SK-N-SH (cell line): ENCODE results near the gene PDGFC. TPM values are rescaled to one million over a fixed set of nuclear protein-coding genes. Genes with fewer than 3 reads are reported as not detected.
A peak's percentile ranks its signal among the peaks of the same experiment; 100 is the strongest.

Source experiments
- CTCF ChIA-PET: fragments of 300-600, 350-600 bp; formaldehyde crosslinking; extraction: SDS; loops from one replicate; lab custom pipeline; 2021; lab: Yijun Ruan, JAX
- POLR2A ChIA-PET: fragments of 350-600 bp; sonication (Branson Sonifier 250); formaldehyde crosslinking; extraction: SDS; loops from one replicate; lab custom pipeline; 2020; ENCODE audit warnings: antibody characterized with exemption, inconsistent platforms; lab: Yijun Ruan, JAX
- DNase-seq: peaks from one replicate; pipeline ENCODE4 v3.0.0; 2012
- H2AFZ ChIP-seq: fragments of 200-600 bp; sonication (generic); 2 replicates; pipeline ENCODE4 v1.8.1; 2016; ENCODE audit warnings: antibody characterized with exemption, mild to moderate bottlenecking, low read depth
- H3F3A ChIP-seq: fragments of 200-600 bp; sonication (generic); replicated peaks from 2 replicates; pipeline ENCODE3; 2016; ENCODE audit warnings: antibody characterized with exemption, mild to moderate bottlenecking; ENCODE audit not compliant: insufficient read depth
- H3K27ac ChIP-seq, 2 experiments: fragments of 200-500 bp in 1 of 2; fragments of 200-600 bp in 1 of 2; sonication (Bioruptor generic) in 1 of 2; sonication (generic), shearing (Covaris generic) in 1 of 2; 2 replicates each; pipeline versions ENCODE4 v1.5.1 to v1.6.1; 2014 to 2016; ENCODE audit warnings: low read depth in 2 of 2, inconsistent platforms in 1 of 2, low read length in 1 of 2, mild to moderate bottlenecking in 1 of 2, mixed read lengths in 1 of 2
- H3K27me3 ChIP-seq: fragments of 200-600 bp; sonication (generic), shearing (Covaris generic); 2 replicates; pipeline ENCODE4 v1.6.1; 2016; ENCODE audit warnings: mixed run types; ENCODE audit not compliant: insufficient read depth
- H3K36me3 ChIP-seq, 2 experiments: fragments of 200-500 bp in 1 of 2; fragments of 200-600 bp in 1 of 2; sonication (Bioruptor generic) in 1 of 2; sonication (generic) in 1 of 2; replicated peaks in 1 of 2; 2 replicates each; pipeline versions ENCODE3 to v1.5.1; 2014 to 2016; ENCODE audit warnings: low read length in 1 of 2, mild to moderate bottlenecking in 1 of 2; ENCODE audit not compliant: insufficient read depth in 2 of 2, control insufficient read depth in 1 of 2
- H3K4me1 ChIP-seq, 2 experiments: fragments of 200-500 bp in 1 of 2; fragments of 200-600 bp in 1 of 2; sonication (Bioruptor generic) in 1 of 2; sonication (generic), shearing (Covaris generic) in 1 of 2; 2 replicates each; pipeline versions ENCODE4 v1.5.1 to v1.6.1; 2014 to 2016; ENCODE audit warnings: low read depth in 1 of 2, low read length in 1 of 2, mixed run types in 1 of 2; ENCODE audit not compliant: insufficient read depth in 2 of 2, control insufficient read depth in 1 of 2
- H3K4me2 ChIP-seq: fragments of 200-600 bp; sonication (generic), shearing (Covaris generic); 2 replicates; pipeline ENCODE4 v1.6.1; 2017; ENCODE audit warnings: mixed run types
- H3K4me3 ChIP-seq, 2 experiments: fragments of 200-500 bp in 1 of 2; fragments of 200-600 bp in 1 of 2; sonication (Bioruptor generic) in 1 of 2; sonication (generic), shearing (Covaris generic) in 1 of 2; 2 replicates each; pipeline versions ENCODE4 v1.5.1 to v1.8.1; 2014 to 2016; ENCODE audit warnings: low read depth in 2 of 2, inconsistent platforms in 1 of 2, low read length in 1 of 2, mild to moderate bottlenecking in 1 of 2, mixed read lengths in 1 of 2, moderate library complexity in 1 of 2
- H3K79me2 ChIP-seq: fragments of 200-600 bp; sonication (generic); 2 replicates; pipeline ENCODE4 v1.8.1; 2017; ENCODE audit warnings: mild to moderate bottlenecking; ENCODE audit not compliant: insufficient read depth
- H3K9ac ChIP-seq: fragments of 200-600 bp; sonication (generic); 2 replicates; pipeline ENCODE4 v1.6.1; 2017; ENCODE audit warnings: mixed run types
- H3K9me2 ChIP-seq: fragments of 200-600 bp; sonication (generic); 2 replicates; pipeline ENCODE4 v1.6.1; 2017; ENCODE audit warnings: mixed run types
- H3K9me3 ChIP-seq: fragments of 200-600 bp; sonication (generic); 2 replicates; pipeline ENCODE4 v1.6.1; 2017; ENCODE audit warnings: mixed run types, mild to moderate bottlenecking, moderate library complexity
- H4K20me1 ChIP-seq: fragments of 200-600 bp; sonication (generic); 2 replicates; pipeline ENCODE4 v1.6.1; 2017; ENCODE audit warnings: mild to moderate bottlenecking, mixed run types; ENCODE audit not compliant: insufficient read depth
- CTCF ChIP-seq: fragments of 200-600 bp; sonication (generic); IDR thresholded peaks from 2 replicates; pipeline ENCODE4 v1.6.1; 2017; ENCODE audit warnings: antibody characterized with exemption, mild to moderate bottlenecking, moderate library complexity
- ELF1 ChIP-seq: IDR thresholded peaks from 2 replicates; pipeline ENCODE4 v1.4.0; 2012
- EZH2phosphoT487 ChIP-seq: fragments of 200-600 bp; sonication (generic); IDR thresholded peaks from 2 replicates; pipeline ENCODE4 v1.6.1; 2017; ENCODE audit warnings: low read depth, mixed run types, mild to moderate bottlenecking, antibody characterized with exemption, moderate library complexity, borderline replicate concordance
- FOSL2 ChIP-seq: IDR thresholded peaks from 2 replicates; pipeline ENCODE4 v1.4.0; 2012; ENCODE audit warnings: low read depth, mild to moderate bottlenecking, moderate library complexity, borderline replicate concordance
- GABPA ChIP-seq: IDR thresholded peaks from 2 replicates; pipeline ENCODE4 v1.4.0; 2012; ENCODE audit warnings: low read depth, mild to moderate bottlenecking
- IRF3 ChIP-seq: fragments of 150-350 bp; IDR thresholded peaks from 2 replicates; pipeline ENCODE4 v1.6.1; 2016; ENCODE audit warnings: mild to moderate bottlenecking, low read depth, low read length
- MEF2A ChIP-seq: IDR thresholded peaks from 2 replicates; pipeline ENCODE4 v1.4.0; 2012; ENCODE audit warnings: low read depth, borderline replicate concordance
- MXI1 ChIP-seq: IDR thresholded peaks from 2 replicates; pipeline ENCODE4 v1.6.1; 2012; ENCODE audit warnings: mild to moderate bottlenecking, low read depth, low read length, improper control_type of control experiment
- RAD21 ChIP-seq: IDR thresholded peaks from 2 replicates; pipeline ENCODE4 v1.6.1; 2012; ENCODE audit warnings: mild to moderate bottlenecking, low read length
- RCOR1 ChIP-seq: fragments of 150-350 bp; IDR thresholded peaks from 2 replicates; pipeline ENCODE4 v1.6.1; 2017; ENCODE audit warnings: antibody characterized with exemption, low read length
- RXRA ChIP-seq: IDR thresholded peaks from 2 replicates; pipeline ENCODE4 v1.4.0; 2012; ENCODE audit warnings: low read depth, mild to moderate bottlenecking, borderline replicate concordance
- TAF1 ChIP-seq: IDR thresholded peaks from 2 replicates; pipeline ENCODE4 v1.6.1; 2012; ENCODE audit warnings: low read depth, mild to moderate bottlenecking, low read length, moderate library complexity, borderline replicate concordance
- TCF12 ChIP-seq: IDR thresholded peaks from 2 replicates; pipeline ENCODE4 v1.4.0; 2012
- USF1 ChIP-seq: IDR thresholded peaks from 2 replicates; pipeline ENCODE4 v1.4.0; 2012; ENCODE audit warnings: low read depth, borderline replicate concordance
- YY1 ChIP-seq: IDR thresholded peaks from 2 replicates; pipeline ENCODE4 v1.4.0; 2012; ENCODE audit warnings: low read depth, mild to moderate bottlenecking
- WGBS: methylation state at CpG from one replicate; pipeline ENCODE4 v1.1.6; 2017; ENCODE audit warnings: low lambda C conversion rate; 5-methylcytosine and 5-hydroxymethylcytosine counted together
- polyA plus RNA-seq, 3 experiments: library from polyadenylated mRNA; depleted of rRNA; stranded (reverse); fragments of >200 nt; gene quantifications; 2 replicates each; pipeline ENCODE4 v1.2.3, GENCODE V29; 2012

The PDGFC gene
- polyA plus RNA-seq, 1 of the 3 experiments (the other 2 are of a cell fraction): 29.8 TPM

GRCh38 chr4:156784970-156785369 lies 186.6 kb downstream of the PDGFC start:
- Histone ChIP-seq H3F3A (peaks cover 9% of the 10 kb centered on the region), H4K20me1 (no peaks in the 10 kb centered on the region), H3K4me1 (peaks cover 0 to 13% of the 10 kb centered on the region in 2 experiments; a peak in 2 of 4 replicates), H3K36me3 (peaks cover 0 to 37% of the 10 kb centered on the region in 2 experiments), H2AFZ (no peak overlapping the region), H3K9ac (no peak overlapping the region), H3K4me2 (no peak overlapping the region), H3K9me3 (no peaks in the 10 kb centered on the region), H3K27ac (no peak overlapping the region; a peak in 1 of 4 replicates), H3K4me3 (no peak overlapping the region), H3K79me2 (peaks cover 57% of the 10 kb centered on the region), H3K9me2 (no peaks in the 10 kb centered on the region), H3K27me3 (no peaks in the 10 kb centered on the region)
- TF ChIP-seq MXI1 (no peak), USF1 (no peak), MEF2A (no peak), RXRA (no peak), ELF1 (no peak)
- CTCF ChIA-PET: no interaction called here
- 93% methylated on average over 3 of the region's 3 CpGs for WGBS
- DNase-seq: no peak
- POLR2A ChIA-PET: no interaction called here

- Histone ChIP-seq H4K20me1 (no peaks in the 10 kb centered on the region), H3K4me2 (no peak overlapping the region), H2AFZ (no peak overlapping the region), H3K9ac (no peak overlapping the region), H3K4me3 (no peak overlapping the region)
- TF ChIP-seq MEF2A: no peak
- TF ChIP-seq CTCF: no peak
- no peak for TF ChIP-seq MXI1
- TF ChIP-seq, all 33 proteins: peak for 0
- ChIA-PET CTCF (no interaction called here), POLR2A (no interaction called here)
- no peak overlapping the region for H3K27ac ChIP-seq
- DNase-seq: no peak
- no peaks in the 10 kb centered on the region for H3K27me3 ChIP-seq
- no peaks in the 10 kb centered on the region for H3K9me3 ChIP-seq
- peaks cover 15% of the 10 kb centered on the region for H3F3A ChIP-seq
- peaks cover 57% of the 10 kb centered on the region for H3K79me2 ChIP-seq
- WGBS: 81% methylated on average over 2 of the region's 2 CpGs
- H3K9me2 ChIP-seq: no peaks in the 10 kb centered on the region
- H3K4me1 ChIP-seq: peaks cover 0 to 22% of the 10 kb centered on the region in 2 experiments; a peak in 3 of 4 replicates
- H3K36me3 ChIP-seq: peaks cover 0 to 37% of the 10 kb centered on the region in 2 experiments
Observed at GRCh38 chr4:156783966-156784365, 187.6 kb downstream of the PDGFC start.

GRCh38 chr4:156782491-156782890 lies 189.1 kb downstream of the PDGFC start:
- H3K9me2 ChIP-seq: no peaks in the 10 kb centered on the region
- no peak for TF ChIP-seq FOSL2
- TF ChIP-seq RAD21: no peak
- no peak for TF ChIP-seq TAF1
- no peak for TF ChIP-seq YY1
- TF ChIP-seq GABPA: no peak
- TF ChIP-seq IRF3: no peak
- TF ChIP-seq RCOR1: no peak
- TF ChIP-seq CTCF: no peak
- TF ChIP-seq RXRA: no peak
- no peak for TF ChIP-seq EZH2phosphoT487
- no peak for TF ChIP-seq TCF12
- TF ChIP-seq ELF1: no peak
- TF ChIP-seq, all 33 proteins: peak for 0
- POLR2A ChIA-PET: no interaction called here
- Histone ChIP-seq H3K27ac (peak overlapping the region in 1 of 2 experiments; percentile 32; a peak in 1 of 4 replicates), H3K27me3 (no peaks in the 10 kb centered on the region), H3K79me2 (peaks cover 69% of the 10 kb centered on the region), H3K4me1 (peaks cover 0 to 30% of the 10 kb centered on the region in 2 experiments; a peak in 3 of 4 replicates), H3K9ac (no peak overlapping the region), H2AFZ (no peak overlapping the region), H3K4me2 (no peak overlapping the region), H3K36me3 (peaks cover 0 to 37% of the 10 kb centered on the region in 2 experiments), H4K20me1 (no peaks in the 10 kb centered on the region), H3F3A (peaks cover 27% of the 10 kb centered on the region), H3K4me3 (no peak overlapping the region), H3K9me3 (no peaks in the 10 kb centered on the region)
- no peak for DNase-seq
- CTCF ChIA-PET: no interaction called here
- WGBS: 81% methylated on average over 5 of the region's 5 CpGs
